Motor neuron (in vitro differentiated cells): ENCODE results near the gene JPH2. TPM values are rescaled to one million over a fixed set of nuclear protein-coding genes. Genes with fewer than 3 reads are reported as not detected.

Source experiments
- ATAC-seq, 8 experiments: fragments of 200-7000 bp; cut with Tn5 transposase; replicated peaks in 6 of 8; 2 replicates each; pipeline ENCODE4 v1.8.0; 2021; ENCODE audit warnings: mild to moderate bottlenecking in 8 of 8, moderate library complexity in 8 of 8
- H3K27ac ChIP-seq, 2 donors: fragments of 250-450 bp; sonication (Bioruptor Pico); 2 replicates each; pipeline ENCODE4 v1.9.0; 2021; ENCODE audit warnings: antibody characterized with exemption in 2 of 2, mild to moderate bottlenecking in 2 of 2, moderate library complexity in 1 of 2
- H3K4me1 ChIP-seq, 2 donors: fragments of 250-450 bp; sonication (Bioruptor Pico); replicated peaks in 1 of 2; 2 replicates each; pipeline ENCODE4 v1.6.1; 2021; ENCODE audit warnings: antibody characterized with exemption in 2 of 2, mild to moderate bottlenecking in 2 of 2, moderate library complexity in 1 of 2
- H3K4me3 ChIP-seq, 5 donors: fragments of 250-450 bp; sonication (Bioruptor Pico); 2 replicates each; pipeline ENCODE4 v1.9.0; 2021; ENCODE audit warnings: antibody characterized with exemption in 5 of 5, mild to moderate bottlenecking in 5 of 5, moderate library complexity in 4 of 5
- WGBS, 10 experiments: fragments of 450-650 bp; shearing (Covaris generic); methylation state at CpG; one replicate each; pipeline ENCODE4 v1.0.0; 2022; 5-methylcytosine and 5-hydroxymethylcytosine counted together
- in situ Hi-C, 9 experiments: fragments of 400-800 bp; cut with MboI; loops; one replicate each; pipeline ENCODE4 v1.15.0; 2021; ENCODE audit warnings: low sequenced_read_pairs in 9 of 9, low pct_unique_long_range_greater_than_20kb in 2 of 9; ENCODE audit not compliant: unreplicated experiment in 9 of 9
- total RNA-seq, 8 experiments: library from RNA; unstranded; fragments of 300-600 nt; gene quantifications; 2 replicates each; pipeline versions ENCODE4 v1.2.3 to v1.2.4, GENCODE V29; 2022

Gene JPH2
- total RNA-seq, 8 experiments from 2014 or later: 0.05 to 2.4 (median 0.28) TPM; not detected in 1

DNA sequence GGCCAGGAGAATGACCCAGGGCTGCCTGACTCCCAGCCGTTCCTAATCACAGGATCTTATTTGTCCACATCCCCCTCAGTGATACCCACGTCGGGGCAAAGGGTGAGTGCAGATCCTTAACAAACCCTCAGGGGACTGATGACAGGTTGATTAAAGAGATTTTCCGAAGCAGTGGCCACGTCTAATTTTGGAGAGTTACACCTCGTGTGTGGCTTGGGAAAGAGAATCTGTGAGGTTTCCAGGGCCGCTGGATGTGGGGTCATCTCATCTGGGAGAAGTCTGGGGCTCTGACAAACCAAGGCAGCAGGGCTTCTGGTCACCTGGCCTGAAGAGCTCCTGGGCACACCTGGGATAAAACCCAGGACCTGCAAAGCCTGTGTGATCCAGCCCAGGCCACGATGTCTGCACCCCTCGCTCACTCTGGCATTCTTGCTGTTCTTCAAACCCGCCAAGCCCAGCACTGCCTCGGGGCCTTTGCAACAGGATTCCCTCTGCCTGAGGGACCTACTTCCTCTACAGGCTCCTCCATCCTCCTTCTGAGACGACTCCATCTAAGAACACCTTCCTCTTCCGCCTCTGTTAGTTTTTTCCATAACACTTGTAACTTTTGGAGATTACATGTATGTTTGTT, 4.7 kb downstream of the JPH2 start:
- no peak overlapping the region for H3K27ac ChIP-seq
- 20 to 78% (median 49%) methylated on average over 1 to 13 of the region's 13 CpGs; no CpG with 5 or more reads in 2 of the 10 experiments for WGBS, 10 experiments
- ATAC-seq: no peak
- in situ Hi-C loops: no loop called here
- no peak overlapping the region for H3K4me3 ChIP-seq
- H3K4me1 ChIP-seq: peaks cover 4 to 11% of the 10 kb centered on the region in 2 donors

DNA sequence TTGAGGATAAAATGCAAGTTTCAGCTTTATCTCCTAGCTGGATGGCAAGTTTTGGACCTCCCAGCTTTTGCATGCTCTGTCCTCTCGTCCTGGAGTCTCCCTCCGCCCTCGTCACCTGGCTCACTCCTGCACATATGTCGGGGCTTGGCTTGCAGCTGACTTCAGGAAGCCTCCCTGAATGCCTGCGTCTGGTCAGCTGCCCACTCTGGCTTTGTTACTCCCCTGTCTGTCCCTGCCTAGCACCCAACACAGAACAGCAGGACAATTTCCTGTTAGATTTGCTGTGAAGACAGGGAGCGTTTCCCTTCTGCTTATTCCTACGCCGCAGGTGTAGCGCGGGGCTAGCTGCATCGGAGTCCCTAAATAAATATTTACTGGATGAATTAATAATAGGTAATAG, 5.4 kb downstream of the JPH2 start:
- peaks cover 0 to 10% of the 10 kb centered on the region in 2 donors for H3K4me1 ChIP-seq
- no peak overlapping the region for H3K27ac ChIP-seq
- in situ Hi-C loops: no loop called here
- WGBS, 10 experiments: 53 to 100% (median 79%) methylated on average over 2 to 10 of the region's 11 CpGs; no CpG with 5 or more reads in 4 of the 10 experiments
- ATAC-seq: peak in 1 of 8 experiments; percentile 33
- no peak overlapping the region for H3K4me3 ChIP-seq

GRCh38 chr20:44180814-44181213, 6.2 kb downstream of the JPH2 start:
- Histone ChIP-seq H3K4me3 (no peak overlapping the region), H3K27ac (no peak overlapping the region), H3K4me1 (peaks cover 0 to 10% of the 10 kb centered on the region in 2 donors)
- peak in 4 of 8 experiments; percentile 22 to 73 (median 44) for ATAC-seq
- WGBS, 10 experiments: 0 to 70% (median 55%) methylated on average over 1 to 6 of the region's 9 CpGs; no CpG with 5 or more reads in 3 of the 10 experiments
- in situ Hi-C loops: no loop called here

GRCh38 chr20:44176833-44177534, 10.0 kb downstream of the JPH2 start:
- peak in 3 of 8 experiments; percentile 79 to 94 (median 92) for ATAC-seq
- Histone ChIP-seq H3K27ac (no peak overlapping the region), H3K4me1 (peaks cover 0 to 10% of the 10 kb centered on the region in 2 donors), H3K4me3 (no peak overlapping the region)
- in situ Hi-C loops: no loop called here
- 67 to 90% (median 80%) methylated on average over 1 to 5 of the region's 14 CpGs; no CpG with 5 or more reads in 5 of the 10 experiments for WGBS, 10 experiments

DNA sequence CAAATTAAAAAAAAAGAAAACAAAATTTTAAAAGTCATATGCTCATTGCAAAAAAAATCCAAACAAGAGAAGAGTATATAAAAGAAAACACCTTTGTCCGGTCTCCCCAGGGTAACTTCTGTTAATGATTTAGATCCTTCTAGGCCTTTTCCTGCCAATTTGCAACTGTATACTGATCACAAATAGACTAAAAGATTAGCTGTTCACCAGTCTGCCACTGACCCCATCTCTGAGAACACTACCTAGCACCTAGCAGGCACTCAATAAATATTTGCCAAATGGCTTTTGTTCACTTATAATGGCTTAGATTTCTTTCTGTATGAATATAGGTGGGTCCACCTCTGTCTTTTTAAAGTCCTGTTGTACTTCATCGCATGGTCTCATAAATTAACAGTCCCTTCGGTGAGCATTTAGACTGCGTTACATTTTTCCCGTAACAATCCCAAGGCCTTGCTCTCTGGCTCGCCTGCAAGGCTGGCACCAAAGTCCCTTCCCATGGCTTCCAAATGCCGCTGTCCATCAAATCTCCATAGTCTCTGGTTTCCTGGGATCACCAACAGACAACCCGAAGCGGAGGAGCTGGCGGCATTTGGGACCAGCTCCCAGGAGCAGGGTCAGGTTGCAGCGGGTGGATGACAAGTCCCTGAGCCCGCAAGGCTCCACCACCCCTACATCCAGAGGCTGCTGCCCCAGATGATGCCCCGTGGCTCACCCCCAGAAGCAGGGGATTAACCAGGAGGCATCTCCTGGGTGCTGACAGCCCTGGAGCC, 11.8 kb downstream of the JPH2 start:
- H3K4me3 ChIP-seq: no peak overlapping the region
- 60 to 98% (median 88%) methylated on average over 1 to 9 of the region's 13 CpGs; no CpG with 5 or more reads in 2 of the 10 experiments for WGBS, 10 experiments
- ATAC-seq: no peak
- in situ Hi-C loops: no loop called here
- H3K27ac ChIP-seq: no peak overlapping the region
- H3K4me1 ChIP-seq: no peaks in the 10 kb centered on the region

- no peak for ATAC-seq
- Histone ChIP-seq H3K27ac (no peak overlapping the region), H3K4me1 (no peaks in the 10 kb centered on the region), H3K4me3 (no peak overlapping the region)
- in situ Hi-C loops: no loop called here
- 33 to 100% (median 87%) methylated on average over 2 to 7 of the region's 8 CpGs; no CpG with 5 or more reads in 2 of the 10 experiments for WGBS, 10 experiments
Measured at GRCh38 chr20:44173846-44174245, 13.1 kb downstream of the JPH2 start.

GRCh38 chr20:44173116-44173515, 13.9 kb downstream of the JPH2 start:
- 37 to 93% (median 78%) methylated on average over 1 to 5 of the region's 5 CpGs; no CpG with 5 or more reads in 1 of the 10 experiments for WGBS, 10 experiments
- Histone ChIP-seq H3K4me3 (no peak overlapping the region), H3K27ac (no peak overlapping the region), H3K4me1 (no peaks in the 10 kb centered on the region)
- in situ Hi-C loops: no loop called here
- no peak for ATAC-seq

DNA sequence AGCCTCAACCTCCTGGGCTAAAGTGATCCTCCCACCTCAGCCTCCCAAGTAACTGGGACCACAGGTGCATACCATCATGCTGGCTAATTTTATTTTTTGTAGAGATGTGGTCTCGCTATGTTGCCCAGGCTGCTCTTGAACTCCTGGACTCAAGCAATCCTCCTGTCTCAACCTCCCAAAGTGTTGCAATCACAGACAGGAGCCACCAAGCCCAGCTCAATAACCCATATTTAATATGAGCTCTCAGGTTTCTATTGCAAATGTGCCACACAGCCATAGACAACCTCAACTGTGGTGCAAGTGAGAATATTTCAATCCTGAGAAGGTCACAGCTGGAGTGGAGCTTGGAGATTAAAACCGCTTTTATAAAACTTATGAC, 14.4 kb downstream of the JPH2 start:
- ATAC-seq: no peak
- no peak overlapping the region for H3K27ac ChIP-seq
- 14 to 100% (median 79%) methylated on average over 1 to 2 of the region's 2 CpGs; no CpG with 5 or more reads in 4 of the 10 experiments for WGBS, 10 experiments
- H3K4me3 ChIP-seq: no peak overlapping the region
- in situ Hi-C loops: no loop called here
- no peaks in the 10 kb centered on the region for H3K4me1 ChIP-seq

GRCh38 chr20:44171775-44172571, 15.0 kb downstream of the JPH2 start:
- no peak for ATAC-seq
- in situ Hi-C loops: no loop called here
- Histone ChIP-seq H3K27ac (no peak overlapping the region), H3K4me1 (no peaks in the 10 kb centered on the region), H3K4me3 (no peak overlapping the region)
- WGBS, 10 experiments: 16 to 80% (median 55%) methylated on average over 1 to 4 of the region's 6 CpGs; no CpG with 5 or more reads in 2 of the 10 experiments

GRCh38 chr20:44170816-44171410, 16.1 kb downstream of the JPH2 start:
- in situ Hi-C loops: no loop called here
- 21 to 100% (median 66%) methylated on average over 1 to 6 of the region's 7 CpGs; no CpG with 5 or more reads in 1 of the 10 experiments for WGBS, 10 experiments
- H3K4me1 ChIP-seq: peaks cover 0 to 10% of the 10 kb centered on the region in 2 donors
- ATAC-seq: peak in 3 of 8 experiments; percentile 31 to 81 (median 43)
- no peak overlapping the region for H3K4me3 ChIP-seq
- H3K27ac ChIP-seq: no peak overlapping the region

- Histone ChIP-seq H3K27ac (no peak overlapping the region), H3K4me1 (peaks cover 0 to 12% of the 10 kb centered on the region in 2 donors), H3K4me3 (no peak overlapping the region)
- in situ Hi-C loops: no loop called here
- 74 to 100% (median 97%) methylated on average over 1 to 3 of the region's 3 CpGs; no CpG with 5 or more reads in 2 of the 10 experiments for whole genome bisulfite sequencing, 10 experiments
- ATAC-seq: no peak
Measured at GRCh38 chr20:44167736-44168135, 19.3 kb downstream of the JPH2 start.

GRCh38 chr20:44166477-44166876, 20.5 kb downstream of the JPH2 start:
- in situ Hi-C loops: no loop called here
- H3K27ac ChIP-seq: no peak overlapping the region
- no peak overlapping the region for H3K4me3 ChIP-seq
- WGBS, 10 experiments: 0 to 50% (median 0%) methylated on average over 1 to 2 of the region's 4 CpGs; no CpG with 5 or more reads in 6 of the 10 experiments
- peaks cover 0 to 12% of the 10 kb centered on the region in 2 donors for H3K4me1 ChIP-seq
- peak in 7 of 8 experiments; percentile 50 to 89 (median 70) for ATAC-seq
